HCT116 (cell line): ENCODE results near the gene BRSK2. TPM values are rescaled to one million over a fixed set of nuclear protein-coding genes. Genes with fewer than 3 reads are reported as not detected.

ENCODE experiments used
- ATAC-seq: fragments of 200-7000 bp; cut with Tn5 transposase; 2 replicates; pipeline ENCODE4 v1.9.1; 2020; ENCODE audit warnings: mild to moderate bottlenecking, moderate library complexity
- BruUV-seq: library from RNA; stranded (reverse); fragments of 400-500 nt; replicated peaks from 2 replicates; lab custom pipeline; 2021; lab: Mats Ljungman, UMichigan
- CTCF ChIA-PET: fragments of 300-600 bp; sonication (Branson Sonifier 250); formaldehyde crosslinking; loops from one replicate; lab custom pipeline; 2021; ENCODE audit warnings: antibody characterized with exemption; lab: Charles Lee
- POLR2A ChIA-PET: fragments of 300-600, 350-600 bp; sonication (Branson Sonifier 250); formaldehyde crosslinking; loops from one replicate; lab custom pipeline; 2021; ENCODE audit warnings: antibody characterized with exemption; lab: Charles Lee
- RAD21 ChIA-PET, 2 experiments: fragments of 300-600 bp; sonication (Branson Sonifier 250); formaldehyde crosslinking; loops; one replicate each; lab custom pipeline; 2023; ENCODE audit warnings: low total read pairs in 2 of 2; ENCODE audit not compliant: uncharacterized antibody in 2 of 2, unreplicated experiment in 2 of 2, low non-redundant PET in 1 of 2; lab: Charles Lee
- DNase-seq: peaks from one replicate; pipeline ENCODE4 v3.0.0-alpha.2; 2010; ENCODE audit warnings: low read depth, low spot score
- H2AFZ ChIP-seq: fragments of 200-600 bp; shearing (Covaris generic), sonication (generic); 2 replicates; pipeline ENCODE4 v1.6.1; 2017; ENCODE audit warnings: low read depth, mixed run types, mixed read lengths, antibody characterized with exemption, low read length; ENCODE audit not compliant: poor library complexity, severe bottlenecking
- H3K27ac ChIP-seq: 2 replicates; pipeline ENCODE4 v1.5.1; 2012; ENCODE audit warnings: low read depth, low read length
- H3K27me3 ChIP-seq: fragments of 200-600 bp; sonication (generic); 2 replicates; pipeline ENCODE4 v1.6.1; 2016; ENCODE audit warnings: mixed run types, low read length, mixed read lengths; ENCODE audit not compliant: insufficient read depth
- H3K36me3 ChIP-seq, 2 experiments: fragments of 200-500 bp in 1 of 2; fragments of 200-600 bp in 1 of 2; sonication (Bioruptor generic) in 1 of 2; sonication (generic) in 1 of 2; 2 replicates each; pipeline versions ENCODE4 v1.5.1 to v1.6.1; 2014 to 2016; ENCODE audit warnings: low read length in 2 of 2, inconsistent platforms in 1 of 2, mixed read lengths in 1 of 2, mixed run types in 1 of 2; ENCODE audit not compliant: insufficient read depth in 2 of 2, control insufficient read depth in 1 of 2
- H3K4me1 ChIP-seq, 2 experiments: fragments of 200-600 bp in 1 of 2; sonication (generic) in 1 of 2; 2 replicates each; pipeline versions ENCODE4 v1.5.1 to v1.6.1; 2012 to 2017; ENCODE audit warnings: low read length in 2 of 2, inconsistent platforms in 1 of 2, mild to moderate bottlenecking in 1 of 2, mixed read lengths in 1 of 2, mixed run types in 1 of 2, moderate library complexity in 1 of 2; ENCODE audit not compliant: insufficient read depth in 2 of 2, control insufficient read depth in 1 of 2
- H3K4me2 ChIP-seq: fragments of 200-600 bp; sonication (generic); 2 replicates; pipeline ENCODE4 v1.6.1; 2017; ENCODE audit warnings: mixed run types, low read length, mixed read lengths
- H3K4me3 ChIP-seq, 2 experiments: fragments of 200-600 bp in 1 of 2; sonication (generic) in 1 of 2; replicated peaks in 1 of 2; 2 replicates each; pipeline ENCODE4 v1.5.1; 2011 to 2016; ENCODE audit warnings: low read length in 2 of 2, control low read depth in 1 of 2, low read depth in 1 of 2, mild to moderate bottlenecking in 1 of 2, mixed read lengths in 1 of 2, mixed run types in 1 of 2
- H3K79me2 ChIP-seq: fragments of 200-600 bp; sonication (generic); 2 replicates; pipeline ENCODE4 v1.6.1; 2017; ENCODE audit warnings: mild to moderate bottlenecking, mixed run types, low read length, moderate library complexity, mixed read lengths; ENCODE audit not compliant: insufficient read depth
- H3K9ac ChIP-seq: fragments of 200-600 bp; sonication (generic); 2 replicates; pipeline ENCODE4 v1.6.1; 2016; ENCODE audit warnings: low read length, mixed read lengths
- H3K9me2 ChIP-seq: fragments of 200-600 bp; sonication (generic), shearing (Covaris generic); 2 replicates; pipeline ENCODE4 v1.6.1; 2017; ENCODE audit warnings: mixed run types, mild to moderate bottlenecking, moderate library complexity; ENCODE audit not compliant: insufficient read depth
- H3K9me3 ChIP-seq, 2 experiments: fragments of 200-500 bp in 1 of 2; fragments of 200-600 bp in 1 of 2; sonication (Bioruptor generic) in 1 of 2; sonication (generic) in 1 of 2; 2 replicates each; pipeline ENCODE4 v1.6.1; 2014 to 2017; ENCODE audit warnings: low read length in 2 of 2, mixed read lengths in 2 of 2, inconsistent platforms in 1 of 2, low read depth in 1 of 2, mild to moderate bottlenecking in 1 of 2, mixed run types in 1 of 2, moderate library complexity in 1 of 2; ENCODE audit not compliant: control insufficient read depth in 1 of 2, insufficient read depth in 1 of 2
- H4K20me1 ChIP-seq: fragments of 200-600 bp; sonication (generic), shearing (Covaris generic); 2 replicates; pipeline ENCODE4 v1.6.1; 2017; ENCODE audit warnings: mixed run types, mild to moderate bottlenecking, moderate library complexity; ENCODE audit not compliant: insufficient read depth
- CBX3 ChIP-seq: IDR thresholded peaks from 2 replicates; pipeline ENCODE4 v1.6.1; 2012; ENCODE audit warnings: low read depth
- EGR1 ChIP-seq: IDR thresholded peaks from 2 replicates; pipeline ENCODE4 v1.6.1; 2012; ENCODE audit warnings: low read depth
- ELF1 ChIP-seq: IDR thresholded peaks from 2 replicates; pipeline ENCODE4 v1.6.1; 2012; ENCODE audit warnings: low read depth, borderline replicate concordance
- EZH2phosphoT487 ChIP-seq: fragments of 200-600 bp; IDR thresholded peaks from 2 replicates; pipeline ENCODE4 v1.6.1; 2018; ENCODE audit warnings: antibody characterized with exemption, borderline replicate concordance
- JUND ChIP-seq: IDR thresholded peaks from 2 replicates; pipeline ENCODE4 v1.6.1; 2012
- RAD21 ChIP-seq: IDR thresholded peaks from 2 replicates; pipeline ENCODE4 v1.6.1; 2012; ENCODE audit warnings: low read depth, mild to moderate bottlenecking
- SRF ChIP-seq: IDR thresholded peaks from 2 replicates; pipeline ENCODE4 v1.6.1; 2012; ENCODE audit warnings: low read depth
- TCF7L2 ChIP-seq: IDR thresholded peaks from 2 replicates; pipeline ENCODE4 v1.7.0; 2011; ENCODE audit warnings: borderline replicate concordance, inconsistent platforms; ENCODE audit not compliant: insufficient read depth, insufficient read length; ENCODE audit errors: extremely low read depth
- YY1 ChIP-seq: IDR thresholded peaks from 2 replicates; pipeline ENCODE4 v1.6.1; 2011; ENCODE audit warnings: low read length, low read depth, moderate library complexity, mild to moderate bottlenecking; ENCODE audit not compliant: insufficient replicate concordance; ENCODE audit errors: extremely low read depth
- intact Hi-C: fragments of 100-400 bp; cut with micrococcal nuclease; formaldehyde crosslinking; loops from 2 replicates; pipeline ENCODE4 v1.10.0; 2022
- total RNA-seq: library from RNA; stranded (reverse); gene quantifications from one replicate; pipeline ENCODE4 v1.2.1, GENCODE V29; 2021; ENCODE audit not compliant: unreplicated experiment
- TF ChIP-seq, protein P1 (sequence below), 3 experiments: fragments of 200-600 bp in 1 of 3; sonication (generic) in 1 of 3; IDR thresholded peaks in 2 of 3; conservative IDR thresholded peaks in 1 of 3; 2 replicates each; pipeline ENCODE4 v1.5.1; 2012 to 2017; ENCODE audit warnings: low read depth in 2 of 3, low read length in 2 of 3, antibody characterized with exemption in 1 of 3, borderline replicate concordance in 1 of 3, control low read depth in 1 of 3, mild to moderate bottlenecking in 1 of 3, mixed read lengths in 1 of 3, mixed run types in 1 of 3, moderate library complexity in 1 of 3; ENCODE audit not compliant: insufficient read depth in 1 of 3
- TF ChIP-seq, protein P2 (sequence below): IDR thresholded peaks from 2 replicates; pipeline ENCODE4 v1.6.1; 2012

Gene BRSK2
- total RNA-seq, 1 experiment from 2014 or later = 14.0 TPM

DNA sequence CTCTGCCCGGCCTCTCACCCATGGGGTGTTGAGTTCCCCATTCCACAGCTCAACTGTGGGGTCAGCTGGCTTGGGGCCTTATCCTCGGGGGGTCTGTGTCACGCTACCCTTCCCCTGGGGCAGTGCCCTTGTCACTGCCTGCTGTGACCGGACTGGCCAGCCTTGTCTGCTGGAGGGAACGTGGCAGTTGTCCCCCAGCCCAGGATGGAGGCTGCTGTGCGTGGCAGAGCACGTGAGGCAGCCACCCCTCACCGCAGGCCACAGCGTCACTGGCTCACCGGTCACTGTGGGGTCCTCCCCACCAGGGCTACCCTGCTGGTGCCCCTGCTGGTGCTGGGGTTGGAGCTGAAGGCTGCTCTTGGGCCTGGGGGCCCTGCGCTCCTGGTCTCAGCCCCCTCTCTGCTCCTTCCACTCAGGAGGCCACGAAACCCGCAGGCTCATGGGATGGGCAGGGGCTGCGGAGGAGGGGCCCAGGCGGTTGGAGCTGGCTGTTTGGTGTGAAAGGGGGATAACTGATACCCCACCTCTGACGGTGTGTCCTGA is 13.4 kb downstream of the BRSK2 start:
- no peak for TF ChIP-seq EGR1
- TF ChIP-seq SRF = no peak
- TF ChIP-seq, protein P1, sequence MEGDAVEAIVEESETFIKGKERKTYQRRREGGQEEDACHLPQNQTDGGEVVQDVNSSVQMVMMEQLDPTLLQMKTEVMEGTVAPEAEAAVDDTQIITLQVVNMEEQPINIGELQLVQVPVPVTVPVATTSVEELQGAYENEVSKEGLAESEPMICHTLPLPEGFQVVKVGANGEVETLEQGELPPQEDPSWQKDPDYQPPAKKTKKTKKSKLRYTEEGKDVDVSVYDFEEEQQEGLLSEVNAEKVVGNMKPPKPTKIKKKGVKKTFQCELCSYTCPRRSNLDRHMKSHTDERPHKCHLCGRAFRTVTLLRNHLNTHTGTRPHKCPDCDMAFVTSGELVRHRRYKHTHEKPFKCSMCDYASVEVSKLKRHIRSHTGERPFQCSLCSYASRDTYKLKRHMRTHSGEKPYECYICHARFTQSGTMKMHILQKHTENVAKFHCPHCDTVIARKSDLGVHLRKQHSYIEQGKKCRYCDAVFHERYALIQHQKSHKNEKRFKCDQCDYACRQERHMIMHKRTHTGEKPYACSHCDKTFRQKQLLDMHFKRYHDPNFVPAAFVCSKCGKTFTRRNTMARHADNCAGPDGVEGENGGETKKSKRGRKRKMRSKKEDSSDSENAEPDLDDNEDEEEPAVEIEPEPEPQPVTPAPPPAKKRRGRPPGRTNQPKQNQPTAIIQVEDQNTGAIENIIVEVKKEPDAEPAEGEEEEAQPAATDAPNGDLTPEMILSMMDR (IDR thresholded peaks at IDR 0.05 in 2 of 3, conservative IDR thresholded peaks at IDR 0.05 in 1 of 3; ENCODE audit: borderline replicate concordance in 1 of 3, insufficient read depth in 1 of 3, low read depth in 2 of 3, low read length in 2 of 3) = no peak
- TF ChIP-seq, protein P2, sequence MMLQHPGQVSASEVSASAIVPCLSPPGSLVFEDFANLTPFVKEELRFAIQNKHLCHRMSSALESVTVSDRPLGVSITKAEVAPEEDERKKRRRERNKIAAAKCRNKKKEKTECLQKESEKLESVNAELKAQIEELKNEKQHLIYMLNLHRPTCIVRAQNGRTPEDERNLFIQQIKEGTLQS = no peak
- TF ChIP-seq RAD21 = no peak
- BruUV-seq = no TSS peak
- Histone ChIP-seq H3K9ac (no peak overlapping the region), H3K36me3 (no peaks in the 10 kb centered on the region), H2AFZ (no peak overlapping the region), H3K4me1 (no peaks in the 10 kb centered on the region), H3K4me3 (no peak overlapping the region), H3K27ac (no peak overlapping the region), H4K20me1 (no peaks in the 10 kb centered on the region), H3K9me3 (no peaks in the 10 kb centered on the region), H3K27me3 (no peaks in the 10 kb centered on the region), H3K9me2 (no peaks in the 10 kb centered on the region), H3K79me2 (no peaks in the 10 kb centered on the region), H3K4me2 (no peak overlapping the region)
- ChIA-PET POLR2A (no interaction called here), CTCF (no interaction called here), RAD21 (no interaction called here)
- ATAC-seq = no peak
- intact Hi-C loops = no loop called here
- DNase-seq = no peak

DNA sequence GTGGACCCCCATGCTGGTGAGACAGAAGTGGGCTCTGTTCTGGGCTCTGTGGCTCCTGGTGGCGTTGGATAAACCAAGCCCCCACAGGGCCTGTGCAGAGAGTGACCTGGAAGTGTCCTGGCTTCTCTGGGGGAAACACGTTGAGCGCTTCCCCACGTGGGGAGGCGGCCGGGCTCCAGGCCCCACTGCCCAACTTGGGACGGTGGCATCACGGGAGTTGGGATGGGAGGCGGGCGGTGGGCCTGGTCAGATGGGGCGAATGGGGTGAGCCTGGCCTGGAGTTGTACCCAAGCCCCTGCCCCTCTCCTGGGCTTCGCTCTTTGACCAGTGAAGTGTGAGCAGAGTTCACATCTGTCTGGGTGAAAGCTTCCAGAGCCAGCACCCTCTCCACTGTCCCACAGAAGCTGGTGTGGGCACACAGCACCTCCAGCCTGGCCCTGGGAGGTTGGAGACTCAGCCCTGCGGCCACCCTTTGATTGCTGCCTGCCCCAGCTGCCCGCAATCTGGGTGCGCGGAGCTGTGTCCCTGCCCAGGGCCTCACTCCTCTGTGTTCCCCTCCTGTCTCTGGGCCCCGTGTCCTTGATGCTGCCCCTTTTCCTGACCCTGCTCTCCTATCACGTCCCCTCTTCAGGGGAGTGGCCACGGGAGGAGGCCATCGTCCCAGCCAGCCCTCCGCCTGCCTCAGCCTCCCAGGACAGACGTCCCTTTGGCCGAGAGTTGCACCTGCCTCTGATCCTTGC is 14.2 kb downstream of the BRSK2 start:
- no peak for ATAC-seq
- CTCF ChIA-PET = no interaction called here
- H3K27me3 ChIP-seq = no peaks in the 10 kb centered on the region

More for the DNA sequence above, 14.2 kb downstream of the BRSK2 start:
- no peaks in the 10 kb centered on the region for H4K20me1 ChIP-seq
- H3K36me3 ChIP-seq = no peaks in the 10 kb centered on the region
- no peak overlapping the region for H3K27ac ChIP-seq
- no peak overlapping the region for H3K9ac ChIP-seq
- no peaks in the 10 kb centered on the region for H3K79me2 ChIP-seq
- H3K9me3 ChIP-seq = no peaks in the 10 kb centered on the region
- H3K4me1 ChIP-seq = no peaks in the 10 kb centered on the region
- ChIA-PET POLR2A (no interaction called here), RAD21 (no interaction called here)
- H2AFZ ChIP-seq = no peak overlapping the region
- no peak overlapping the region for H3K4me3 ChIP-seq
- H3K9me2 ChIP-seq = no peaks in the 10 kb centered on the region
- no peak for DNase-seq
- no TSS peak for BruUV-seq
- no peak for TF ChIP-seq YY1
- TF ChIP-seq CBX3 = no peak
- TF ChIP-seq ELF1 = no peak
- no peak for TF ChIP-seq EGR1
- TF ChIP-seq EZH2phosphoT487 = no peak
- TF ChIP-seq JUND = no peak
- no peak for TF ChIP-seq TCF7L2
- TF ChIP-seq, protein P2 = no peak
- TF ChIP-seq, all 23 proteins: peak for 0
- intact Hi-C loops = no loop called here
- H3K4me2 ChIP-seq = no peak overlapping the region
